GM12874 (cell line): ENCODE results near the gene ENTPD2.

Experiments used
- CTCF ChIP-seq: IDR thresholded peaks from 2 replicates; pipeline ENCODE4 v1.5.1; 2011; ENCODE audit warnings: low read depth, mild to moderate bottlenecking, control low read depth, low read length, moderate library complexity; ENCODE audit not compliant: insufficient read depth

The ENTPD2 gene

GRCh38 chr9:137030538-137031527 lies 23.0 kb downstream of the ENTPD2 start:
- no peak for TF ChIP-seq CTCF

GRCh38 chr9:137030006-137030405 lies 23.9 kb downstream of the ENTPD2 start:
- no peak for TF ChIP-seq CTCF

- TF ChIP-seq CTCF = peak; percentile 97
Observed at GRCh38 chr9:137029058-137029936, 24.6 kb downstream of the ENTPD2 start.

GRCh38 chr9:137028263-137029057 lies 25.4 kb downstream of the ENTPD2 start:
- peak; percentile 85 for TF ChIP-seq CTCF

- TF ChIP-seq CTCF = no peak
Observed at GRCh38 chr9:137027369-137028262, 26.2 kb downstream of the ENTPD2 start, which contains the start of gene ABCA2. TSS of gene ABCA2 (minus strand) at chr9:137028237. CDS start at chr9:137028140, 97 bp downstream.

- no peak for TF ChIP-seq CTCF
Observed at GRCh38 chr9:137026828-137027227, 27.0 kb downstream of the ENTPD2 start.
